Diencephalon (tissue), 1 donor: ENCODE data around the gene EEF2KMT. TPM values are rescaled to one million over a fixed set of nuclear protein-coding genes. Genes with fewer than 3 reads are reported as not detected.

ENCODE experiments used
- total RNA-seq: library from RNA; depleted of rRNA; stranded (reverse); fragments of >200 nt; gene quantifications from one replicate; pipeline ENCODE4 v1.2.3, GENCODE V29; 2014

EEF2KMT gene
- total RNA-seq: 7.4 TPM

GRCh38 chr16:5097470-5098220 is at the start of gene EEF2KMT:
EEF2KMT (minus strand) TSS chr16:5097795; CDS start chr16:5097739, 56 bp downstream.

DNA sequence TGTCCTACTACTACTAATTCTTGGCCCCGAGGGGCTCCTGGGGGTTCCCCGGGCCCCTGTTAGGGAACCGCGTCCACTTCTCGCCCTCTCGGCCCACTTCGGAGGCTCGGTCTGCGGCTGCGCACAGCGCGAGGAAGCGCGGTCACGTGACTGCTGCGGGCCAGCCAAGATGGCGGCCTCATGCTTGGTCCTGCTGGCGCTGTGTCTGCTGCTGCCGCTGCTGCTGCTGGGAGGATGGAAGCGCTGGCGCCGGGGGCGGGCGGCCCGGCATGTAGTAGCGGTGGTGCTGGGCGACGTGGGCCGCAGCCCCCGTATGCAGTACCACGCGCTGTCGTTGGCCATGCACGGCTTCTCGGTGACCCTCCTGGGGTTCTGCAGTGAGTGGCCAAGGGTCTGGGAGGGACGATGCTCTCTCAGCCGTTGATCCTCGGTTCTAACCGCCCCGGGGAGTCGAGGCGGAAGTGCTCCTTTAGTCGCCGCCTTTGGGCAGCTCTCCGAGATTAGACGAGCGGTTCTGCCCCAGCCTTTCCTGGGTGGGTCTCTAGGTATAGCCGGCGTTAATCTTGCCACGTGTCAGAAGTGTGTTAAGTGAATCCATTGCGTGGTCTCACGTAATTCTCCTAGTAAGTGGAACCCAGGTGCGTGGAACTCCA is 25.8 kb downstream of the EEF2KMT start, which contains the start of gene ALG1:
Gene ALG1, plus strand, starts transcription at position 163 of the 653 bp plus-strand sequence. Its CDS starts 7 bp downstream, at position 170.

GRCh38 chr16:5065813-5066212 is 31.8 kb downstream of the EEF2KMT start, which contains the start of gene C16orf89:
C16orf89 (minus strand) TSS chr16:5065956; CDS start chr16:5065908, 48 bp downstream.

Other genes starting within 250 kb of the EEF2KMT start
- gene PPL, start 160.6 kb downstream of the EEF2KMT start, total RNA-seq: 13.4 TPM
- gene SEC14L5, start 139.5 kb downstream of the EEF2KMT start, total RNA-seq: 1.6 TPM
- gene NAGPA, start 63.9 kb downstream of the EEF2KMT start, total RNA-seq: 10.6 TPM
- gene C16orf89, start 31.8 kb downstream of the EEF2KMT start, total RNA-seq: 2.3 TPM
- gene ALG1, start 26.0 kb downstream of the EEF2KMT start, total RNA-seq: 15.7 TPM